PFSK-1 (cell line): ENCODE data around the gene CENPA.

Experiments used
- POLR2AphosphoS5 ChIP-seq: IDR thresholded peaks from 2 replicates; pipeline ENCODE4 v1.6.1; 2012; ENCODE audit warnings: low read depth, mild to moderate bottlenecking, control low read depth, low read length, moderate library complexity
- REST ChIP-seq, 2 experiments: IDR thresholded peaks; 2 replicates each; pipeline versions ENCODE4 v1.6.1 to v1.8.0; 2011 to 2012; ENCODE audit warnings: low read depth in 2 of 2, low read length in 2 of 2, control low read depth in 1 of 2, inconsistent platforms in 1 of 2, mild to moderate bottlenecking in 1 of 2, moderate library complexity in 1 of 2; ENCODE audit not compliant: insufficient read depth in 1 of 2
- SIN3A ChIP-seq: IDR thresholded peaks from 2 replicates; pipeline ENCODE4 v1.6.1; 2012; ENCODE audit warnings: mild to moderate bottlenecking, low read length, moderate library complexity, borderline replicate concordance; ENCODE audit not compliant: insufficient read depth
- TAF1 ChIP-seq: IDR thresholded peaks from 2 replicates; pipeline ENCODE4 v1.6.1; 2012; ENCODE audit warnings: low read length, control low read depth, borderline replicate concordance; ENCODE audit not compliant: insufficient read depth

- TF ChIP-seq POLR2AphosphoS5 (no peak), REST (IDR thresholded peaks at IDR 0.05; ENCODE audit: insufficient read depth in 1 of 2, low read depth in 2 of 2, low read length in 2 of 2) (no peak), TAF1 (no peak), SIN3A (no peak)
Measured at GRCh38 chr2:26805241-26805676, 19.4 kb downstream of the CENPA start.
